HCT116 (cell line): ENCODE data around the gene SOX18. TPM values are rescaled to one million over a fixed set of nuclear protein-coding genes. Genes with fewer than 3 reads are reported as not detected.

ENCODE experiments used
- ATAC-seq: fragments of 200-7000 bp; cut with Tn5 transposase; 2 replicates; pipeline ENCODE4 v1.9.1; 2020; ENCODE audit warnings: mild to moderate bottlenecking, moderate library complexity
- BruUV-seq: library from RNA; stranded (reverse); fragments of 400-500 nt; replicated peaks from 2 replicates; lab custom pipeline; 2021; lab: Mats Ljungman, UMichigan
- CTCF ChIA-PET: fragments of 300-600 bp; sonication (Branson Sonifier 250); formaldehyde crosslinking; loops from one replicate; lab custom pipeline; 2021; ENCODE audit warnings: antibody characterized with exemption; lab: Charles Lee
- POLR2A ChIA-PET: fragments of 300-600, 350-600 bp; sonication (Branson Sonifier 250); formaldehyde crosslinking; loops from one replicate; lab custom pipeline; 2021; ENCODE audit warnings: antibody characterized with exemption; lab: Charles Lee
- RAD21 ChIA-PET, 2 experiments: fragments of 300-600 bp; sonication (Branson Sonifier 250); formaldehyde crosslinking; loops; one replicate each; lab custom pipeline; 2023; ENCODE audit warnings: low total read pairs in 2 of 2; ENCODE audit not compliant: uncharacterized antibody in 2 of 2, unreplicated experiment in 2 of 2, low non-redundant PET in 1 of 2; lab: Charles Lee
- DNase-seq: peaks from one replicate; pipeline ENCODE4 v3.0.0-alpha.2; 2010; ENCODE audit warnings: low read depth, low spot score
- H2AFZ ChIP-seq: fragments of 200-600 bp; shearing (Covaris generic), sonication (generic); 2 replicates; pipeline ENCODE4 v1.6.1; 2017; ENCODE audit warnings: low read depth, mixed run types, mixed read lengths, antibody characterized with exemption, low read length; ENCODE audit not compliant: poor library complexity, severe bottlenecking
- H3K27ac ChIP-seq: 2 replicates; pipeline ENCODE4 v1.5.1; 2012; ENCODE audit warnings: low read depth, low read length
- H3K27me3 ChIP-seq: fragments of 200-600 bp; sonication (generic); 2 replicates; pipeline ENCODE4 v1.6.1; 2016; ENCODE audit warnings: mixed run types, low read length, mixed read lengths; ENCODE audit not compliant: insufficient read depth
- H3K36me3 ChIP-seq, 2 experiments: fragments of 200-500 bp in 1 of 2; fragments of 200-600 bp in 1 of 2; sonication (Bioruptor generic) in 1 of 2; sonication (generic) in 1 of 2; 2 replicates each; pipeline versions ENCODE4 v1.5.1 to v1.6.1; 2014 to 2016; ENCODE audit warnings: low read length in 2 of 2, inconsistent platforms in 1 of 2, mixed read lengths in 1 of 2, mixed run types in 1 of 2; ENCODE audit not compliant: insufficient read depth in 2 of 2, control insufficient read depth in 1 of 2
- H3K4me1 ChIP-seq, 2 experiments: fragments of 200-600 bp in 1 of 2; sonication (generic) in 1 of 2; 2 replicates each; pipeline versions ENCODE4 v1.5.1 to v1.6.1; 2012 to 2017; ENCODE audit warnings: low read length in 2 of 2, inconsistent platforms in 1 of 2, mild to moderate bottlenecking in 1 of 2, mixed read lengths in 1 of 2, mixed run types in 1 of 2, moderate library complexity in 1 of 2; ENCODE audit not compliant: insufficient read depth in 2 of 2, control insufficient read depth in 1 of 2
- H3K4me2 ChIP-seq: fragments of 200-600 bp; sonication (generic); 2 replicates; pipeline ENCODE4 v1.6.1; 2017; ENCODE audit warnings: mixed run types, low read length, mixed read lengths
- H3K4me3 ChIP-seq, 2 experiments: fragments of 200-600 bp in 1 of 2; sonication (generic) in 1 of 2; replicated peaks in 1 of 2; 2 replicates each; pipeline ENCODE4 v1.5.1; 2011 to 2016; ENCODE audit warnings: low read length in 2 of 2, control low read depth in 1 of 2, low read depth in 1 of 2, mild to moderate bottlenecking in 1 of 2, mixed read lengths in 1 of 2, mixed run types in 1 of 2
- H3K79me2 ChIP-seq: fragments of 200-600 bp; sonication (generic); 2 replicates; pipeline ENCODE4 v1.6.1; 2017; ENCODE audit warnings: mild to moderate bottlenecking, mixed run types, low read length, moderate library complexity, mixed read lengths; ENCODE audit not compliant: insufficient read depth
- H3K9ac ChIP-seq: fragments of 200-600 bp; sonication (generic); 2 replicates; pipeline ENCODE4 v1.6.1; 2016; ENCODE audit warnings: low read length, mixed read lengths
- H3K9me2 ChIP-seq: fragments of 200-600 bp; sonication (generic), shearing (Covaris generic); 2 replicates; pipeline ENCODE4 v1.6.1; 2017; ENCODE audit warnings: mixed run types, mild to moderate bottlenecking, moderate library complexity; ENCODE audit not compliant: insufficient read depth
- H3K9me3 ChIP-seq, 2 experiments: fragments of 200-500 bp in 1 of 2; fragments of 200-600 bp in 1 of 2; sonication (Bioruptor generic) in 1 of 2; sonication (generic) in 1 of 2; 2 replicates each; pipeline ENCODE4 v1.6.1; 2014 to 2017; ENCODE audit warnings: low read length in 2 of 2, mixed read lengths in 2 of 2, inconsistent platforms in 1 of 2, low read depth in 1 of 2, mild to moderate bottlenecking in 1 of 2, mixed run types in 1 of 2, moderate library complexity in 1 of 2; ENCODE audit not compliant: control insufficient read depth in 1 of 2, insufficient read depth in 1 of 2
- H4K20me1 ChIP-seq: fragments of 200-600 bp; sonication (generic), shearing (Covaris generic); 2 replicates; pipeline ENCODE4 v1.6.1; 2017; ENCODE audit warnings: mixed run types, mild to moderate bottlenecking, moderate library complexity; ENCODE audit not compliant: insufficient read depth
- CBX3 ChIP-seq: IDR thresholded peaks from 2 replicates; pipeline ENCODE4 v1.6.1; 2012; ENCODE audit warnings: low read depth
- EZH2phosphoT487 ChIP-seq: fragments of 200-600 bp; IDR thresholded peaks from 2 replicates; pipeline ENCODE4 v1.6.1; 2018; ENCODE audit warnings: antibody characterized with exemption, borderline replicate concordance
- JUND ChIP-seq: IDR thresholded peaks from 2 replicates; pipeline ENCODE4 v1.6.1; 2012
- RAD21 ChIP-seq: IDR thresholded peaks from 2 replicates; pipeline ENCODE4 v1.6.1; 2012; ENCODE audit warnings: low read depth, mild to moderate bottlenecking
- REST ChIP-seq: IDR thresholded peaks from 2 replicates; pipeline ENCODE4 v1.6.1; 2012; ENCODE audit warnings: low read depth
- SRF ChIP-seq: IDR thresholded peaks from 2 replicates; pipeline ENCODE4 v1.6.1; 2012; ENCODE audit warnings: low read depth
- TCF7L2 ChIP-seq: IDR thresholded peaks from 2 replicates; pipeline ENCODE4 v1.7.0; 2011; ENCODE audit warnings: borderline replicate concordance, inconsistent platforms; ENCODE audit not compliant: insufficient read depth, insufficient read length; ENCODE audit errors: extremely low read depth
- YY1 ChIP-seq: IDR thresholded peaks from 2 replicates; pipeline ENCODE4 v1.6.1; 2011; ENCODE audit warnings: low read length, low read depth, moderate library complexity, mild to moderate bottlenecking; ENCODE audit not compliant: insufficient replicate concordance; ENCODE audit errors: extremely low read depth
- ZFX ChIP-seq: fragments of 450-650 bp; IDR thresholded peaks from 2 replicates; pipeline ENCODE4 v1.6.1; 2017
- intact Hi-C: fragments of 100-400 bp; cut with micrococcal nuclease; formaldehyde crosslinking; loops from 2 replicates; pipeline ENCODE4 v1.10.0; 2022
- total RNA-seq: library from RNA; stranded (reverse); gene quantifications from one replicate; pipeline ENCODE4 v1.2.1, GENCODE V29; 2021; ENCODE audit not compliant: unreplicated experiment

Gene SOX18
- total RNA-seq, 1 experiment from 2014 or later = 3.3 TPM

DNA sequence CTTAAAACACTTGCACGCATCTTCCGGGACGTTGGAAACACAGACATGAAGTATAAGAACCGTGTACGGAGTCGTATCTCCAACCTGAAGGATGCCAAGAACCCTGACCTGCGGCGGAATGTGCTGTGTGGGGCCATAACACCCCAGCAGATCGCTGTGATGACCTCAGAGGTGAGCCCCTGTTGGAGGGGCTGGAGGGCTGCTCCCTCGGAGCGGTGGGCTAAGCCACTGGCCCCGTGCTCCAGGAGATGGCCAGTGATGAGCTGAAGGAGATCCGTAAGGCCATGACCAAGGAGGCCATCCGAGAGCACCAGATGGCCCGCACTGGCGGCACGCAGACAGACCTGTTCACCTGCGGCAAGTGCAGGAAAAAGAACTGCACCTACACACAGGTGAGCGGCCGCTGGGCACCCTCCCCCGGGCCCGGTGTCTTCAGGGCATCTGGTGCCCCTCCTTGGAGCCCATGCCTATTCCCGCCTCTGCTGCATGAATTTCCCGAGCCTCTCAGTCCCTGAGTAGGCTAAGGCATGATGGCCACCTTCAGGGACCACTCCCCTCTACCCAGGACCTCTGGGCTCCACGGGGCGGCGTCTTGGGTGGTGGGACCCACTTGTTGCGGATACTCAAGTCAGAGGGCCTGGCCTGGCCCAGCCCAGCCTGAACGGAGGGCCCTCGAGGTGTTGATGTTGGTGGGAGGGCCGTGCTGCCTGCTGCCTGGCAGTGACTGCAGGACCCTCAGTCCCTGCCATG, 21.0 kb upstream of the SOX18 start:
- H2AFZ ChIP-seq = no peak overlapping the region
- intact Hi-C loops = no loop called here
- H3K27me3 ChIP-seq = no peaks in the 10 kb centered on the region
- no peak overlapping the region for H3K4me3 ChIP-seq
- ATAC-seq (no peak), DNase-seq (no peak)
- CTCF ChIA-PET = interaction anchor here (1.0 to 2.2 kb wide), 2 partner anchors 13 to 31 kb away, joined by 3 to 12 read pairs; partner anchors contain the start of gene LKAAEAR1
- no peak overlapping the region for H3K27ac ChIP-seq
- H3K4me1 ChIP-seq = peaks cover 21 to 22% of the 10 kb centered on the region in 2 experiments
- no peaks in the 10 kb centered on the region for H3K9me3 ChIP-seq
- H3K9me2 ChIP-seq = no peaks in the 10 kb centered on the region
- RAD21 ChIA-PET = no interaction called here
- no peaks in the 10 kb centered on the region for H3K36me3 ChIP-seq
- H3K9ac ChIP-seq = no peak overlapping the region
- BruUV-seq = no TSS peak
- H3K79me2 ChIP-seq = no peaks in the 10 kb centered on the region
- no peak overlapping the region for H3K4me2 ChIP-seq
- TF ChIP-seq ZFX (no peak), JUND (no peak), TCF7L2 (no peak), SRF (no peak), EZH2phosphoT487 (no peak), RAD21 (no peak), YY1 (no peak), REST (no peak), CBX3 (no peak)
- no peaks in the 10 kb centered on the region for H4K20me1 ChIP-seq
- POLR2A ChIA-PET = no interaction called here
